ENCODE results near the gene PLEKHA6.

DNA sequence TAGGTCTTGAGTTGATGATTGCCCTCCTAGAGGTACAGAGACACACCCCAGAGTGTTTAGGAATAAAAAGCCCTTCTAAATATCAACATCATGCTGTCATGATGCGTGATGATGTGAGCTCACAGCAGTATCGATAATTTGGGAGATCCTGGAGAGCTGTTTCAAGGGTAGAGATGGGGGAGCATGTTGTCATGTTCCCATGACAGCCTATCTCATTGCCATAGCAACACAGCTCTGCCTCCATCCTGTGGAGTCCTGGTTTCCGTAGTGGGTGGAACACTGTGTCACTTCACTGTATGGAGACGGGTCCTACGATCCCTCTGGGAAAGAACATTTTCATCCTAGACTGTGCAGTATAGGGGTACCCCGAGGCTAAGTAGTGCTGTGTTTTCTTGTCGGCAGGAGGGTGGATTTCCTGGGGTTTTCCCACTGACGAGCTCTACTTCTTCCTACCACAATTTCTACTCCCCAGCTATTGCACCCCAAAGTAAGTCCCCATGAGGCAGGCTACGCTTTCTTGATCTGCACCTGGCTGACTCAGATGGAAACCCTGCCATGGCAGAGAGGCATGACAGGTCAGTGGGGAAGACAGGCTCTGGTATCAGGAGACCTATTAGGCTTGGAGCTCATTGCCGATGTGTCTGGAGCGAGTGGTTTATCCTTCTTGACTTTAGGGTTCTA, 170.6 kb downstream of the PLEKHA6 start:
- TF ChIP-seq, protein P1, sequence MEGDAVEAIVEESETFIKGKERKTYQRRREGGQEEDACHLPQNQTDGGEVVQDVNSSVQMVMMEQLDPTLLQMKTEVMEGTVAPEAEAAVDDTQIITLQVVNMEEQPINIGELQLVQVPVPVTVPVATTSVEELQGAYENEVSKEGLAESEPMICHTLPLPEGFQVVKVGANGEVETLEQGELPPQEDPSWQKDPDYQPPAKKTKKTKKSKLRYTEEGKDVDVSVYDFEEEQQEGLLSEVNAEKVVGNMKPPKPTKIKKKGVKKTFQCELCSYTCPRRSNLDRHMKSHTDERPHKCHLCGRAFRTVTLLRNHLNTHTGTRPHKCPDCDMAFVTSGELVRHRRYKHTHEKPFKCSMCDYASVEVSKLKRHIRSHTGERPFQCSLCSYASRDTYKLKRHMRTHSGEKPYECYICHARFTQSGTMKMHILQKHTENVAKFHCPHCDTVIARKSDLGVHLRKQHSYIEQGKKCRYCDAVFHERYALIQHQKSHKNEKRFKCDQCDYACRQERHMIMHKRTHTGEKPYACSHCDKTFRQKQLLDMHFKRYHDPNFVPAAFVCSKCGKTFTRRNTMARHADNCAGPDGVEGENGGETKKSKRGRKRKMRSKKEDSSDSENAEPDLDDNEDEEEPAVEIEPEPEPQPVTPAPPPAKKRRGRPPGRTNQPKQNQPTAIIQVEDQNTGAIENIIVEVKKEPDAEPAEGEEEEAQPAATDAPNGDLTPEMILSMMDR (IDR thresholded peaks at IDR 0.05 in 8 of 11, conservative IDR thresholded peaks at IDR 0.05 in 3 of 11), result no peak
- TF ChIP-seq POLR2AphosphoS5 (IDR thresholded peaks at IDR 0.05), result no peak
- no peak for TF ChIP-seq POLR2A (IDR thresholded peaks at IDR 0.05)
